ENCODE results near the gene CLINT1.

DNA sequence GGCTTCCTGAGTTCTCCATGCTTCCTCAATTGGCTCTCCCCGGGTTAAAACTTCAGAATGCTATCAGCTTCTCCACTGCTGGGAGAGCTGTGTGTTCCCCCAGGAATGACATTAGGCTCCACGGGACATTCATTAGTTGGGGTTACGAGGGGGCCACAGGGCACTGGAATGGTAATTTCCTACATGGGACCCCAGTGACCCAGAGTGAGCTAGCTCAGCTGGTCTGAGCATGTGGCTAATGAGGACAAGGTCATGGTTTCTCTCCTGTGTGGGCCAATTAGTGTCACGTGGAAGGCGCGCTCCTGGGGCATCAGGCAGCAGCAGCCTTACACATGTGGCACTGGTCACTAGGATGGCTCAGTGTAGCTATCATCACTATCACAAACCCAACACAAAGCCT is 94.4 kb downstream of the CLINT1 start:
- TF ChIP-seq, protein P1, sequence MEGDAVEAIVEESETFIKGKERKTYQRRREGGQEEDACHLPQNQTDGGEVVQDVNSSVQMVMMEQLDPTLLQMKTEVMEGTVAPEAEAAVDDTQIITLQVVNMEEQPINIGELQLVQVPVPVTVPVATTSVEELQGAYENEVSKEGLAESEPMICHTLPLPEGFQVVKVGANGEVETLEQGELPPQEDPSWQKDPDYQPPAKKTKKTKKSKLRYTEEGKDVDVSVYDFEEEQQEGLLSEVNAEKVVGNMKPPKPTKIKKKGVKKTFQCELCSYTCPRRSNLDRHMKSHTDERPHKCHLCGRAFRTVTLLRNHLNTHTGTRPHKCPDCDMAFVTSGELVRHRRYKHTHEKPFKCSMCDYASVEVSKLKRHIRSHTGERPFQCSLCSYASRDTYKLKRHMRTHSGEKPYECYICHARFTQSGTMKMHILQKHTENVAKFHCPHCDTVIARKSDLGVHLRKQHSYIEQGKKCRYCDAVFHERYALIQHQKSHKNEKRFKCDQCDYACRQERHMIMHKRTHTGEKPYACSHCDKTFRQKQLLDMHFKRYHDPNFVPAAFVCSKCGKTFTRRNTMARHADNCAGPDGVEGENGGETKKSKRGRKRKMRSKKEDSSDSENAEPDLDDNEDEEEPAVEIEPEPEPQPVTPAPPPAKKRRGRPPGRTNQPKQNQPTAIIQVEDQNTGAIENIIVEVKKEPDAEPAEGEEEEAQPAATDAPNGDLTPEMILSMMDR (conservative IDR thresholded peaks at IDR 0.05; ENCODE audit: low read depth in 2 of 2), result no peak
- TF ChIP-seq ZNF114 (CRISPR knock-in tag; IDR thresholded peaks at IDR 0.05) (no peak), EZH2 (IDR thresholded peaks at IDR 0.05; ENCODE audit: low read depth, unreplicated experiment) (no peak), JUNB (IDR thresholded peaks at IDR 0.05; ENCODE audit: unreplicated experiment) (no peak), POLR2AphosphoS5 (IDR thresholded peaks at IDR 0.05; ENCODE audit: low read depth) (no peak), EZH2phosphoT487 (IDR thresholded peaks at IDR 0.05; ENCODE audit: unreplicated experiment) (no peak), CREB1 (CRISPR knock-in tag; IDR thresholded peaks at IDR 0.05; ENCODE audit: low read depth) (no peak), NANOG (IDR thresholded peaks at IDR 0.05; ENCODE audit: borderline replicate concordance) (no peak), ZNF331 (CRISPR knock-in tag; IDR thresholded peaks at IDR 0.05; ENCODE audit: low read depth) (no peak)
- TF ChIP-seq, protein P2, sequence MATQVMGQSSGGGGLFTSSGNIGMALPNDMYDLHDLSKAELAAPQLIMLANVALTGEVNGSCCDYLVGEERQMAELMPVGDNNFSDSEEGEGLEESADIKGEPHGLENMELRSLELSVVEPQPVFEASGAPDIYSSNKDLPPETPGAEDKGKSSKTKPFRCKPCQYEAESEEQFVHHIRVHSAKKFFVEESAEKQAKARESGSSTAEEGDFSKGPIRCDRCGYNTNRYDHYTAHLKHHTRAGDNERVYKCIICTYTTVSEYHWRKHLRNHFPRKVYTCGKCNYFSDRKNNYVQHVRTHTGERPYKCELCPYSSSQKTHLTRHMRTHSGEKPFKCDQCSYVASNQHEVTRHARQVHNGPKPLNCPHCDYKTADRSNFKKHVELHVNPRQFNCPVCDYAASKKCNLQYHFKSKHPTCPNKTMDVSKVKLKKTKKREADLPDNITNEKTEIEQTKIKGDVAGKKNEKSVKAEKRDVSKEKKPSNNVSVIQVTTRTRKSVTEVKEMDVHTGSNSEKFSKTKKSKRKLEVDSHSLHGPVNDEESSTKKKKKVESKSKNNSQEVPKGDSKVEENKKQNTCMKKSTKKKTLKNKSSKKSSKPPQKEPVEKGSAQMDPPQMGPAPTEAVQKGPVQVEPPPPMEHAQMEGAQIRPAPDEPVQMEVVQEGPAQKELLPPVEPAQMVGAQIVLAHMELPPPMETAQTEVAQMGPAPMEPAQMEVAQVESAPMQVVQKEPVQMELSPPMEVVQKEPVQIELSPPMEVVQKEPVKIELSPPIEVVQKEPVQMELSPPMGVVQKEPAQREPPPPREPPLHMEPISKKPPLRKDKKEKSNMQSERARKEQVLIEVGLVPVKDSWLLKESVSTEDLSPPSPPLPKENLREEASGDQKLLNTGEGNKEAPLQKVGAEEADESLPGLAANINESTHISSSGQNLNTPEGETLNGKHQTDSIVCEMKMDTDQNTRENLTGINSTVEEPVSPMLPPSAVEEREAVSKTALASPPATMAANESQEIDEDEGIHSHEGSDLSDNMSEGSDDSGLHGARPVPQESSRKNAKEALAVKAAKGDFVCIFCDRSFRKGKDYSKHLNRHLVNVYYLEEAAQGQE (IDR thresholded peaks at IDR 0.05; ENCODE audit: unreplicated experiment), result no peak
- TF ChIP-seq, protein P3, sequence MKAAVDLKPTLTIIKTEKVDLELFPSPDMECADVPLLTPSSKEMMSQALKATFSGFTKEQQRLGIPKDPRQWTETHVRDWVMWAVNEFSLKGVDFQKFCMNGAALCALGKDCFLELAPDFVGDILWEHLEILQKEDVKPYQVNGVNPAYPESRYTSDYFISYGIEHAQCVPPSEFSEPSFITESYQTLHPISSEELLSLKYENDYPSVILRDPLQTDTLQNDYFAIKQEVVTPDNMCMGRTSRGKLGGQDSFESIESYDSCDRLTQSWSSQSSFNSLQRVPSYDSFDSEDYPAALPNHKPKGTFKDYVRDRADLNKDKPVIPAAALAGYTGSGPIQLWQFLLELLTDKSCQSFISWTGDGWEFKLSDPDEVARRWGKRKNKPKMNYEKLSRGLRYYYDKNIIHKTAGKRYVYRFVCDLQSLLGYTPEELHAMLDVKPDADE (IDR thresholded peaks at IDR 0.05), result no peak
